HG03064 (cell line): ENCODE measurements around the gene RCBTB1.
A peak's percentile ranks its signal among the peaks of the same experiment; 100 is the strongest.
"Not testable (repeated sequence)": the region's sequence is repeated elsewhere in the genome, so short reads cannot be mapped to it uniquely, and the experiment has no call there.

Experiments used
- ATAC-seq: cut with Tn5 transposase; IDR thresholded peaks from one replicate; pipeline ENCODE4 v1.9.1; 2021; ENCODE audit warnings: low read depth; ENCODE audit not compliant: unreplicated experiment

RCBTB1 gene

GRCh38 chr13:49606747-49607648 is 21.6 kb upstream of the RCBTB1 start:
- ATAC-seq, result peak; percentile 94

GRCh38 chr13:49604570-49604969 is 19.2 kb upstream of the RCBTB1 start:
- ATAC-seq, result no peak

- ATAC-seq, result not testable (repeated sequence)
Measured at GRCh38 chr13:49602615-49603014, 17.3 kb upstream of the RCBTB1 start.

- no peak for ATAC-seq
Measured at GRCh38 chr13:49602005-49602404, 16.6 kb upstream of the RCBTB1 start.

GRCh38 chr13:49597043-49597641 is 11.8 kb upstream of the RCBTB1 start:
- ATAC-seq, result no peak

- ATAC-seq, result no peak
Measured at GRCh38 chr13:49596221-49596620, 10.9 kb upstream of the RCBTB1 start.

- no peak for ATAC-seq
Measured at GRCh38 chr13:49594576-49594975, 9.2 kb upstream of the RCBTB1 start.

GRCh38 chr13:49593876-49594275 is 8.5 kb upstream of the RCBTB1 start:
- ATAC-seq, result not testable (repeated sequence)

- not testable (repeated sequence) for ATAC-seq
Measured at GRCh38 chr13:49590714-49591113, 5.4 kb upstream of the RCBTB1 start.

GRCh38 chr13:49587311-49587847 is 2.0 kb upstream of the RCBTB1 start:
- ATAC-seq, result no peak

- ATAC-seq, result no peak
Measured at GRCh38 chr13:49586717-49587116, 1.4 kb upstream of the RCBTB1 start.

- peak; percentile 8 for ATAC-seq
Measured at GRCh38 chr13:49584771-49585182, 581 bp downstream of the RCBTB1 start.

GRCh38 chr13:49580980-49581680 is 4.2 kb downstream of the RCBTB1 start:
- no peak for ATAC-seq

GRCh38 chr13:49579501-49579900 is 5.9 kb downstream of the RCBTB1 start:
- ATAC-seq, result no peak

- ATAC-seq, result no peak
Measured at GRCh38 chr13:49571299-49572240, 13.8 kb downstream of the RCBTB1 start.

- no peak for ATAC-seq
Measured at GRCh38 chr13:49569993-49570689, 15.2 kb downstream of the RCBTB1 start.

GRCh38 chr13:49567491-49567890 is 17.9 kb downstream of the RCBTB1 start:
- no peak for ATAC-seq

- ATAC-seq, result no peak
Measured at GRCh38 chr13:49566461-49566860, 18.9 kb downstream of the RCBTB1 start.

GRCh38 chr13:49565461-49565860 is 19.9 kb downstream of the RCBTB1 start:
- ATAC-seq, result not testable (repeated sequence)
